Stimulated activated CD4-positive, alpha-beta T cell treated with anti-CD3 and anti-CD28 coated beads, Interleukin-15, amount 100 ng/mL, for 48 hours (primary cell): ENCODE data around the gene ZYX.
"Not testable (repeated sequence)": the region's sequence is repeated elsewhere in the genome, so short reads cannot be mapped to it uniquely, and the experiment has no call there.

Experiments
- DNase-seq, 2 donors: peaks; one replicate each; pipeline ENCODE4 v3.0.0-alpha.2; 2020; ENCODE audit warnings: low read depth in 2 of 2

The ZYX gene

GRCh38 chr7:143417734-143418383 is 36.7 kb downstream of the ZYX start:
- DNase-seq: no peak

- no peak for DNase-seq
Measured at GRCh38 chr7:143418681-143419458, 37.7 kb downstream of the ZYX start.

- DNase-seq: no peak
Measured at GRCh38 chr7:143419880-143420279, 38.7 kb downstream of the ZYX start.

GRCh38 chr7:143420624-143421023 is 39.5 kb downstream of the ZYX start:
- not testable (repeated sequence) for DNase-seq

DNA sequence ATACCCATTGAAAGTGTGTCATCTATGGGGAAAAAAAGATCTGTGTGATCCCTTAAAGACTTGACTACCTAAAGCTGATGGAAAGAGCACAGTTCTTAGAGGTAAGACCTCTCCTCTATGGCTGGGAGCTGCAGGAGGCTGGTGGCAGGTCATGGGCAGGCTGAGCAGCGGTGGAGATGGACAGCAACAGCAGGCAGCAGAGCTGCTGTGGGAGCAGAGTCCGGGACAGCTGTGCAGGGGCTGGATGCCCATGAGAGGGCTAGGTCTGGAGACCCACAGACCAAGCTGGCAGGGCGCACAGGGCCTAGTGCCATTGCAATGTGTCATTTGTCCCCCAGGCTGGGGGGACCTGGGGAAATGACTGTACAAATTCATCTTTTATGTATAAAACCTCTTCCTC is 40.9 kb downstream of the ZYX start:
- no peak for DNase-seq

DNA sequence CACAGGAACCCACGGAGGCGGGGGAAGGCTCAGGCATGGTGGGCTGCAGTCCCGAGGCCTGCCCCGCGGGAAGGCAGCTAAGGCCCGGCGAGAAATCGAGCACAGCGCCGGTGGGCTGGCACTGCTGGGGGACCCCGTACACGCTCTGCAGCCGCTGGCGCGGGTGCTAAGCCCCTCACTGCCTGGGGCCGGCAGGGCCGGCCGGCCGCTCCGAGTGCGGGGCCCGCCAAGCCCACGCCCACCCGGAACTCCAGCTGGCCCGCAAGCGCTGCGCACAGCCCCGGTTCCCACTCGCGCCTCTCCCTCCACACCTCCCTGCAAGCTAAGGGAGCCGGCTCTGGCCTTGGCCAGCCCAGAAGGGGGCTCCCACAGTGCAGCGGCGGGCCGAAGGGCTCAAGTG is 43.3 kb downstream of the ZYX start:
- DNase-seq: not testable (repeated sequence)

DNA sequence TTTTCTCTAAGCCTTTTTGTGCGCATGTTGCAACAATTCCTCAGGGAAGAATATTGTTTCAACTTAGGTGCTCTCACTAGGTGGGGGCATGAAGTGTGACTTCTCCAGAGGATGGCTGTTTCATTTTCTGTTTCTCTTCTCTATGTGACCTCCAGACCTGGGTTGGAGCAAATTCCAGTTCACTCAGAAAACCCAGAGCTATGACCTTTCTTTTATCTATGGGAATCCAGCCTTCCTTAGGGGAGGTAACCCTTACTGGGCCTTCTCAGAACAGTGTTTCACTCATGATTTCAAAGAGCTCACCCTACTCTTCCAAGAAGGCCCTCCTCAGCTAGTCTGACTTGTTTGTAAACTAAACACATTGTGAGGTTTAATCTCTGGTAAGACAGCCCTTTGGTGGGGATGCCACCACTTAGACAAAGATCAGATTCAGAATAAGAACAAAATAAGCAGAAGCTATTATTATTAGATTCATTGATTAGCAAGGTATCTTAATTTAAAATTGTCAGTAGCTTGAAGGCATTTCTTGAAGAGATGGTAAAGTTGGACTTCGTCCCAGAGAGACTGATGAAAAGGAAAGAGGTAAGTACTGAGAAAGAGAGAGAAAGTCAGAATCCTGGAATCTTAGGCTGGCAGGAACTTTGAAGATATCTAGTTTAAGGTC is 45.5 kb downstream of the ZYX start:
- no peak for DNase-seq

DNA sequence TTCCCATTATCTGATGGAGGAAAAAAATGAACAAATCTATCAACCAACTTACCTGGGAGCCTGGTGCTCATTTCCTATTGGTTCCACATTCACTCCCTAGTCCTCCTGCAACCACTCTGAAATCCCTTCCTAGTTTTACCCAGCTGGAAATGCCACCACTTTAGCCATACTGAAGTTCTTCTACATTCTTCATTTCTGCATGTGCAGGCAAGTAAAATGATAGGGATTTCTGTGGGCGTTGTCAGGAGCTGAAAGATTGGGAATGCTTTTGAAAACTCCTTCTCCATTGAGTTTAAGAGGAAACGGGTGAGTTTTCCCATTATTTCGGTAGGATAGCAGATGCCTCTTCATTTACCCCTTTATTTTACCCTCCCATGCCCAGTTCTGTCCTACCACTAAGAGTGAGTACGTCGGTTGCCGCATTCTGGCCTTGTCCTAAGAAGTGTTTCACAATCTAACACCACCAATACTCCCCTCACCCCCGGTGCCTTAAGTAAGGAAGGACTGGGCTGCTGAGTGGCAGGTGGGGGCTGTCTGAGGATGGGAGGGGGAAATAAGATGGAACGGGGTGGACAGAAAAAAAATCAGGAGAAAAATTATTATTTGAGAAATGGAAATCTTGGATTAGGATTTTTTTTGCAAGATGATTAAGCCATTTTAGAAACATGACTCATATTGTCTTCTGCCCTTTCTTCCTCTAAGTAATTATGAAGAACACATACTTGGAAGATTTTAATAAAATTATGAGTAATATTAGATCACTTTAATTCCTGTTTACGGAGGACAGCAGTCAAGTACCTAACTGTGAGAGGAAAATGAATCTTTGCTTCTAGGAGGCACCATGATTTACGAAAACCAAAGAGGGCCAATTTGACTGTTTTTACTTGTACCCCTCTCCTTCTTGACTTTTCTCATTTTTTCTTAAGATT is 48.9 kb downstream of the ZYX start:
- DNase-seq: no peak

GRCh38 chr7:143431109-143431508 is 50.0 kb downstream of the ZYX start:
- no peak for DNase-seq

- no peak for DNase-seq
Measured at GRCh38 chr7:143433759-143434158, 52.6 kb downstream of the ZYX start.

DNA sequence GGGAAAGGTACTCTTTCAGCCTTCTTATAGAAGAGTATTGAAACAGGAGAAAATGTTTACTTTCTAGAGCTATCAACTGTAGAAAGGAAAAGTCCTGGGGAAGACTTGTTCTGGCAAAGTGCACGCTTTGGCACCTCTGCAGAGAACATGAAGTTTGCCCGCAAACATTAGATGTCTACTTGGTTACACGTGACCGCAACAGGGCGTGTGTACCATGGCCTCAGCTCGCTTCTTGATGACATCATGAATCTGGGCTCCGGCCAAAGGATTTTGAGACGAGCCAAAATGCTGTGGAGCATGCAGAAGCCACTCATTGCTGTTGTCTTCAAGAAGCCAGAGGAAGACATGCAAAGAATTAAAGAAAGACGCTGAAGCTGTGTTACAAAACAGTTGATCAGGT is 53.5 kb downstream of the ZYX start:
- DNase-seq: no peak

GRCh38 chr7:143435266-143435665 is 54.1 kb downstream of the ZYX start:
- DNase-seq: no peak

DNA sequence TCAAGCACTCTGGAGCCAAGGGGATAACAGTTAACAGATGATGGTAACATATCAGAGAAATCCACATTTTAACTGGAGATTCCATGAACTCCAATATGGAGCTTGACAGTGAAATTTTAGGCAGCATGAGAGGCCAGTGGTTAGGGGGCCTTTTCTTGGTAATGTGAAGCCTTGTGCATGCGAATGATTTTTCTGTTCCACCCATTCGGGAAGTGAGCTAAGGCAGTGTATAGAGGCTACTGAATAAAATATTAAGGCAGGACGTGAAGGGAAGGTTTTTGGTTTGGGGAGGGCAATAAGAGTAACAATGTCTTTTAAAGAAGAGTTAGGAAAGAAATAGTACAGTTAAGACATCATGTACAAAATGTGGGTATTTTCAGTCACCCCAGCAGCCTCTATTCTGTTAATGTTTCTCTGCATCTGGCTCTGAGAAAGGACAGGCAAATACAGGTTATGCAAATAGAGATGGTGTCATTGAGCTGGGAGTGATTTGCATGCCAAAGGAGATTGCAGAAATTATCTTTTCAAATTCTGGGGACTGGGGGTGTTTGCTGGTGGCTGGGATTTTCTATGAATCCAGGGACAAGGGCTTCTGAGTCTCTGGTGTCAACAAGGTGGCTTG is 55.3 kb downstream of the ZYX start:
- DNase-seq: no peak

- DNase-seq: no peak
Measured at GRCh38 chr7:143437578-143437977, 56.4 kb downstream of the ZYX start.

DNA sequence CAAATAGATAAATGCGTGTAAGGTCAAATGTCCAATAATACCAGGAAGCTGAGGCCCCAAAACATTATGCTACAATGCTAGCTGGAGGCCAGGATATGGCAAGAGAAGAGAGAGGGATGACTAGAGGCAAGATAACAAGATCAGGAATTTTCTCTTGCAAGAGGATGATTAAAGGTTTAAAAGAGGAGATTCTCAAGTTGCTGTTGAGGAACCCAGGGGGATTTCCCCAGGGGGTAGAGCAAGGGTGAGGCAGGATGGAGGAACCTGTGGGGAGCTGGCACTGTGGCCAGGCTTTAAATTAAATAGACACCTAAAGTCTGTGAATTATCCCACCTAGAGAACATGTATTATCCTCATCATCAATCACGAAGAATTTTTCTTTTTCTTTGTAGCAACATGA is 58.7 kb downstream of the ZYX start:
- no peak for DNase-seq
